Naive thymus-derived CD8-positive, alpha-beta T cell (primary cell): ENCODE data around the gene MAP4K4. TPM values are rescaled to one million over a fixed set of nuclear protein-coding genes. Genes with fewer than 3 reads are reported as not detected.
"Not testable (repeated sequence)": the region's sequence is repeated elsewhere in the genome, so short reads cannot be mapped to it uniquely, and the experiment has no call there.

ENCODE experiments used
- ATAC-seq, 2 donors: fragments of 150-1000 bp; cut with Tn5 transposase in 1 of 2; sonication (Bioruptor Pico), chemical (Tn5 transposase) in 1 of 2; 1 replicate in 1 of 2; 2 replicates in 1 of 2; pipeline ENCODE4 v1.10.0; 2021; ENCODE audit warnings: mild to moderate bottlenecking in 2 of 2, moderate library complexity in 2 of 2
- POLR2A ChIA-PET: fragments of 350-600 bp; sonication (Branson Sonifier 250); formaldehyde crosslinking; loops from one replicate; lab custom pipeline; 2021; ENCODE audit warnings: antibody characterized with exemption; lab: Charles Lee
- DNase-seq, 10 donors: peaks; one replicate each; pipeline versions ENCODE4 v3.0.0 to v3.0.0-alpha.2; 2020 to 2022
- H3K27ac Mint-ChIP-seq, 10 donors: one replicate each; pipeline ENCODE4 v1.8.0; 2020 to 2022; ENCODE audit warnings: mild to moderate bottlenecking in 10 of 10, mixed read lengths in 10 of 10, moderate library complexity in 4 of 10, inconsistent platforms in 1 of 10
- H3K27me3 Mint-ChIP-seq, 5 donors: one replicate each; pipeline ENCODE4 v1.8.0; 2021 to 2022; ENCODE audit warnings: mixed read lengths in 5 of 5
- H3K36me3 Mint-ChIP-seq, 3 donors: one replicate each; pipeline ENCODE4 v1.8.0; 2020 to 2022; ENCODE audit warnings: mixed read lengths in 3 of 3, mild to moderate bottlenecking in 2 of 3, inconsistent platforms in 1 of 3
- H3K4me1 Mint-ChIP-seq, 4 donors: one replicate each; pipeline ENCODE4 v1.8.0; 2021 to 2022; ENCODE audit warnings: mixed read lengths in 4 of 4
- H3K4me3 Mint-ChIP-seq, 10 donors: one replicate each; pipeline ENCODE4 v1.8.0; 2020 to 2022; ENCODE audit warnings: mild to moderate bottlenecking in 10 of 10, mixed read lengths in 10 of 10, moderate library complexity in 6 of 10, inconsistent platforms in 1 of 10
- H3K9me3 Mint-ChIP-seq, 9 donors: one replicate each; pipeline ENCODE4 v1.8.0; 2020 to 2022; ENCODE audit warnings: mixed read lengths in 9 of 9, mild to moderate bottlenecking in 3 of 9, inconsistent platforms in 1 of 9, moderate library complexity in 1 of 9
- polyA plus RNA-seq, 3 donors: library from polyadenylated mRNA; unstranded; fragments of 300-500 nt; fragmentation: Illumina TruSeq; gene quantifications; one replicate each; pipeline ENCODE4 v1.2.3, GENCODE V29; 2021
- total RNA-seq, 8 experiments: library from RNA in 2 of 8; stranded (reverse) in 2 of 8; gene quantifications; one replicate each; pipeline ENCODE4 v1.2.3 and lab custom pipeline; 2021 to 2026

The MAP4K4 gene
- total and polyA plus RNA-seq, 5 experiments from 2014 or later = 9.5 to 122 (median 26.6) TPM

DNA sequence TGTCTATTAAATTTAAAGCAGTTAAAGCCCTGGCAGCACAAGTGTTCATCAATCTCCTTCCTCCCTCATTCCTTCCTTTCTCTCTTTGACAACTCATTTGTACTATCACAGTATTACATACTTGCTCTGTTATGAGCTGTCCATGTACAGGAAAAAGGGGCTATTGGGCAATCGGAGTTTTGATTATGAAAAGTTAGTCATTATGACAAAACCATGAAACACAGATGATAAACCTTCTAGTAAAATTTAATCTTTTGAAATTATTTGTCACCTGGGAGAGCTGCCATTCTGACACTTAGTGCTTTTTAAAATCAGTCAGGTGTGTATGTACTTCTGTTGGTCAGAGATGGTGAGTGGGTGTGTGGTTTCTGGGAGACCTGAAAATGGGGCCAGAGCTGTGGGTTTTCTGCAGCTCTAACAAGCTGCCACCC is 39.4 kb downstream of the MAP4K4 start:
- H3K4me1 Mint-ChIP-seq = peaks cover 52 to 93% (median 80%) of the 10 kb centered on the region in 4 donors
- ATAC-seq (no peak), DNase-seq (no peak)
- H3K27me3 Mint-ChIP-seq = no peaks in the 10 kb centered on the region
- POLR2A ChIA-PET = interaction anchor here (0.7 kb wide), 1 partner anchor 39 kb away, joined by 3 read pairs; no protein-coding TSS in a partner anchor
- peak overlapping the region in 7 of 10 donors; percentile 1 to 40 (median 16) for H3K4me3 Mint-ChIP-seq
- H3K9me3 Mint-ChIP-seq = no peaks in the 10 kb centered on the region
- H3K27ac Mint-ChIP-seq = peak overlapping the region in 8 of 10 donors; percentile 0 to 82 (median 64)
- H3K36me3 Mint-ChIP-seq = peaks cover 0 to 2% (median 0%) of the 10 kb centered on the region in 3 donors

DNA sequence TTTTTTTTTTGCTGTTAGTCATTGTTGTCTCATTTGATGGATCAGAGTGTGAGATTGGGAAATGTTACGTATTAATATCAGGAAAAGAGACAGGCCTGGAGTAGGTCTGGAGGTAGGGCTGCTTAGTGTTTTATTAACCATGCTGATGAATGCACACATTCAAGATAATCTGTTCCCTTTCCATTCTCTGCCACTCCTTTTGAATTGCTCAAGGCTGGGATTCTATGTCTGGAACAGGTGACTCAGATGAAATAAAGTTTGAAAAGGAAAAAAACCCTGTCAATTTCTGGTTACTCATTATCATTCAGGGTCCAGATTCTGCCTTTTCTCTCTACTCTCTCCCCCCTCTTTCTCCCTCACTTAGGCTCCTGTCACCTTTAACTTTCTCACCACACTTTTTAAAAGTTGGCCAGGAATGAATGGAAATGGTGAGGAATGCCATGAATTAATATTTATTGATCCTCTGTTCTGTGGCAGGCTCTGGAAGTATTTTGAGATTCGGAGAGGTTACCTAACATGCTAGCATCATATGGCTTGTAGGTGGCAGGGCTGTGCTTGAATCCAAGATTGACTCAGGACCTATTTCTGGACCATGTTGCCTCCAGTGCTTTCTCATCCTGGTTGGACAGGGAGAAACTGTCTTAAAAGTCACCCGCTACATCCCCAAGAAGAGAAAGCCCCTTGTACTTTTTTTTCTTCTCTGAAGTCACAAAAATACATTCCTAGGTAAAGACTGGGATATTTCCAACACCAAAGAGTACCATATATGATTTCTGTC is 40.2 kb downstream of the MAP4K4 start:
- peaks cover 0 to 2% (median 0%) of the 10 kb centered on the region in 3 donors for H3K36me3 Mint-ChIP-seq
- H3K4me3 Mint-ChIP-seq = peak overlapping the region in 3 of 10 donors; percentile 16 to 22 (median 18)
- H3K27ac Mint-ChIP-seq = peak overlapping the region in 8 of 10 donors; percentile 1 to 80 (median 38)
- H3K9me3 Mint-ChIP-seq = no peaks in the 10 kb centered on the region
- POLR2A ChIA-PET = no interaction called here
- no peak for DNase-seq
- peaks cover 59 to 93% (median 84%) of the 10 kb centered on the region in 4 donors for H3K4me1 Mint-ChIP-seq
- ATAC-seq = no peak
- H3K27me3 Mint-ChIP-seq = no peaks in the 10 kb centered on the region

DNA sequence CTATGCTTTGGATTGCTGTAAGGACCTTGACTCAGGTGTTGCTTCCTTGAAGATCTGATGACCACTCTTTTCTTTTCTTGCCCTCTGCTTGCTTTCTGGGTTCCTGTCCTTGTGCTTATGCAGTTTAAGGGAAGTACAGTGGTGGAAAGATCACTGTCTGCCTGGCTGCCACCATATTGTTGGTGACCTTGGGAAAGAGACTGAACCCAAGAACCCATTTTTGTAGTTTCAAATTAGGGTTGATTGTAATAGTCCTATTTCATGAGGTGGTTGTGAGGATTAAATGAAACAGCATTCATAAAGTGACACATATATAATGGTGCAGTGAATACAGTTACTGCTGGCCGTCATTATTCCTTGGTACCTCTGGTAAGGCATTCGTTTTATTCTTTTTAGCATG is 41.1 kb downstream of the MAP4K4 start:
- no peaks in the 10 kb centered on the region for H3K27me3 Mint-ChIP-seq
- POLR2A ChIA-PET = no interaction called here
- DNase-seq = no peak
- no peak overlapping the region for H3K4me3 Mint-ChIP-seq
- peaks cover 0 to under 1% (median 0%) of the 10 kb centered on the region in 3 donors for H3K36me3 Mint-ChIP-seq
- H3K4me1 Mint-ChIP-seq = peaks cover 58 to 93% (median 84%) of the 10 kb centered on the region in 4 donors
- H3K9me3 Mint-ChIP-seq = no peaks in the 10 kb centered on the region
- H3K27ac Mint-ChIP-seq = peak overlapping the region in 7 of 10 donors; percentile 1 to 76 (median 40)
- ATAC-seq = no peak

DNA sequence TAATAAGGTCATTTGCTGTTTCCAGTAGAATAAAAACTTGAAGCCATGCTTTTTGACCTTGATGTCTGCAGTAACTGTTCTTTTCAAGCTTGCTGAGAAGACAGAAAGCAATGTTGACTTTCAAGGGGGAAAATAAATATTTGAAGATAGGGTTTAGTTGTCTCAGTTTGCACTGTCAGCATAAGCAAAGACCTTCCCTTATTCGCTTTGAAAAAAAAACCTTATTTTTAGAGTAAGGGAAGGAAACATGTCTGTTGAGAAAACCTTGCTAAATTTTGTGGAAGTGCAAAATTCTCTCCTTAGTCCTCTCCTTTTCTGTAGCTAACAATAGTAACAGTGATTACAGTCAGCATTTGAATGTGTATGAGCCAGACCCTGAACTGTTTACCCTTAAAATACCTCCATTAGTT is 43.1 kb downstream of the MAP4K4 start:
- Mint-ChIP-seq H3K4me1 (peaks cover 55 to 93% (median 84%) of the 10 kb centered on the region in 4 donors), H3K27ac (peak overlapping the region in 4 of 10 donors; percentile 12 to 84 (median 50)), H3K4me3 (peak overlapping the region in 3 of 10 donors; percentile 16 to 53 (median 23)), H3K9me3 (no peaks in the 10 kb centered on the region), H3K36me3 (peaks cover 0 to 5% (median 0%) of the 10 kb centered on the region in 3 donors), H3K27me3 (no peaks in the 10 kb centered on the region)
- ATAC-seq (no peak), DNase-seq (no peak)
- POLR2A ChIA-PET = interaction anchor here (0.7 kb wide), 1 partner anchor 35 kb away, joined by 5 read pairs; no protein-coding TSS in a partner anchor

DNA sequence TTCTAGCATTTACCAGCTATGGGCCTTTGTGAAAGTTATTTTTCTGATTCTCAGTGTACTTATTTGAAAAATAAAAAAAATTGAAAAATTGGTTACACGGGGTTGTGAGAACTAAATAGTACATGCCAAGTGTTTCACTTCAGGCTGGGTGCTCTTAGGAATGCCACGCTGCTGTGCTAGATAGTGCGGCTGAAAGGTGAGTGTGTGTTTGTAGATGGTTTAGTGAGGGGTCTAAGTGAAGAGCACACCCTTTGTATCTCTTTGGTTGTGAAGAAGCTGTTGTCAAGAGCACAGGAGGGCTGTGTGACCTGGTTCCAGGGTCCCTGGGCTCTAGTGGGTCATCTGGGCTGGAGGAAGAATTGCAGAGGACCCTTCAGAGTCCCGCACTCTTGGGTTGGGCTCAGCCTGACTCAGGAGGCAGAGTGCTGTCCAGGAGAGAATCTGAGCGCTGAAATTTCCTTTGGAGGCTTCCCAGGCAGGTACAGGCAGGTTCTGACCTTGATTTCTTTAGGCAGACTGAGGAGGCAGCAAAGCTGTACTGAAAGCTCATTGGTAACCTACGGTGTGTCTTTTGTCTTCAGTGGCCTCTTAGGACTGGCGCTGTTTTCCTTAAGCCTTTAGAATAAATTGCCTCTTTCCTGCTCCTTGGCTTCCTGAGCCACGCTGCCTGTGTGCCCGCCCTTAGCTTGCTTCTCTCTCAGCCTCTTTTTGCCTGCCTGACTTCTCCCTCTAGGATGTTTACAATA is 44.4 kb downstream of the MAP4K4 start:
- no peaks in the 10 kb centered on the region for H3K9me3 Mint-ChIP-seq
- H3K36me3 Mint-ChIP-seq = peaks cover 0 to 7% (median 0%) of the 10 kb centered on the region in 3 donors
- peaks cover 51 to 93% (median 84%) of the 10 kb centered on the region in 4 donors for H3K4me1 Mint-ChIP-seq
- peak overlapping the region; percentile 65 to 91 (median 84) for H3K27ac Mint-ChIP-seq
- ATAC-seq (peak; percentile 18 to 29), DNase-seq (no peak)
- no peaks in the 10 kb centered on the region for H3K27me3 Mint-ChIP-seq
- peak overlapping the region in 9 of 10 donors; percentile 15 to 69 (median 53) for H3K4me3 Mint-ChIP-seq
- POLR2A ChIA-PET = interaction anchor here (0.6 to 1.8 kb wide), 4 partner anchors 12 to 1100 kb away, joined by 3 to 4 read pairs (median 4); no protein-coding TSS in a partner anchor

DNA sequence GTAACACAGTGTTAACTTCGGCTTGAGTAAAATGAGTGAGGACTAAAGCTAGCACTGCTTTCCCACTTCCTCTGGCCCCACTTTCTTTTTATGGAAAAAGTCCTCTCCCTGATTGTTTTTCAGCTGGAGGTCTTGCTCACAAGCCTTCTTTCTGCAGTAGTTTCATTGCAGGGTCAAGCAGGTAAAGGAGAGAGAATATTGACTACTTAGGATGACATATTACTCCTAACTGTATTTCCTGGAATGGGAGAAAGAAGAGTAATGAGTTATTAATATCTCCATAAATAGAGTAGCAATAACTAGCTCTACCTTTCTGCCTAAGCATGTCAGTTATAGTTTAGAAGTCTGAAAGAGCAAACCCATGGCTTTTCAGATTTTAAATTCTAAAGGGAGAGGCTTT is 45.0 kb downstream of the MAP4K4 start:
- Mint-ChIP-seq H3K9me3 (no peaks in the 10 kb centered on the region), H3K27ac (peak overlapping the region; percentile 49 to 91 (median 84)), H3K27me3 (no peaks in the 10 kb centered on the region), H3K4me3 (peak overlapping the region in 9 of 10 donors; percentile 15 to 69 (median 53)), H3K4me1 (peaks cover 51 to 93% (median 84%) of the 10 kb centered on the region in 4 donors), H3K36me3 (peaks cover 0 to 7% (median 0%) of the 10 kb centered on the region in 3 donors)
- POLR2A ChIA-PET = interaction anchor here (0.8 to 1.8 kb wide), 3 partner anchors 12 to 41 kb away, joined by 3 to 4 read pairs (median 4); no protein-coding TSS in a partner anchor
- ATAC-seq = no peak
- no peak for DNase-seq

DNA sequence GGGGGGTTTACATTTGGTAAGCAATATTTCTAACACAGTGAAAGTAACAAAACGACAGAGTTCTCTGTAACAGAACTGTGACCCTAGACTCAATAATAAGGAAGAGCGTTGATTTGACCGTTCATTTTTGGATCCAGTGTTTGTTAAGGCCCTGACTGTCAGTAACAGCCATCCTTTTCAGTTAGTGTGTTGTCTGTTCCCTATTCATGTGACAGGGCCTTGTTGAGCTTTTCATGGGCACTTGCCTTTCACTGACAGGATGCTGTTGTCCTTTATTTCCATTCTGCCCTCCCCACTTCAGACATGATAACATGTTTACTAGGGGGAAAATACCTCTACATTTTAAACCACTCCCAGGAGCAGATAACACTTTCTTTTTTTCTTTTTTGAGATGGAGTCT is 45.8 kb downstream of the MAP4K4 start:
- no peak for DNase-seq
- Mint-ChIP-seq H3K4me1 (peaks cover 47 to 93% (median 83%) of the 10 kb centered on the region in 4 donors), H3K4me3 (peak overlapping the region in 9 of 10 donors; percentile 16 to 67 (median 44)), H3K9me3 (no peaks in the 10 kb centered on the region), H3K27ac (peak overlapping the region; percentile 44 to 87 (median 78)), H3K36me3 (peaks cover 0 to 7% (median 0%) of the 10 kb centered on the region in 3 donors), H3K27me3 (no peaks in the 10 kb centered on the region)
- ATAC-seq = peak; percentile 40 to 51
- POLR2A ChIA-PET = interaction anchor here (1.8 kb wide), 1 partner anchor 40 kb away, joined by 4 read pairs; no protein-coding TSS in a partner anchor

DNA sequence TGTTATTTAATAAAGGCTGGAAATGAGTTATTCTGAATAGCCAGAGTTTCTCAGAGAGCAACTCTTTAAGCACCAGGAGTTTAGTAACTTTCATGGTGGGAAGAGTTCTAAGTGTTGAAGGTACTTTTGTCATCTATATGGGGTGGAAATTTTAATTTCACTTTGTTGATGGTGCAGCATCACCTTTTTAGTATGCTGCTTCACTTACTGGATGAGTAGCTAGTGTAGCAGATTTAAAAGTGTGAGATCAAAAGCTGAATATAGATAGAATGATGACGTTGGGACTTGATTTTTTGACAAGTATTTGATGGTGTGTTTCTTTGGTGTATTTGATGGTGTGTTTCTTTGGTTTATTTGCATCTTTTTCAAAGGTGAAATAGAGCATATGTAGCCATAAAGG is 47.3 kb downstream of the MAP4K4 start:
- no peaks in the 10 kb centered on the region for H3K9me3 Mint-ChIP-seq
- peak overlapping the region in 6 of 10 donors; percentile 0 to 71 (median 30) for H3K4me3 Mint-ChIP-seq
- H3K36me3 Mint-ChIP-seq = peaks cover 0 to 9% (median 0%) of the 10 kb centered on the region in 3 donors
- no peak for DNase-seq
- no peaks in the 10 kb centered on the region for H3K27me3 Mint-ChIP-seq
- peaks cover 43 to 80% (median 76%) of the 10 kb centered on the region in 4 donors for H3K4me1 Mint-ChIP-seq
- ATAC-seq = peak in 1 of 2 donors; percentile 49
- H3K27ac Mint-ChIP-seq = peak overlapping the region in 6 of 10 donors; percentile 2 to 84 (median 78)
- POLR2A ChIA-PET = interaction anchor here (0.9 kb wide), 2 partner anchors 15 to 19 kb away, joined by 3 to 4 read pairs; no protein-coding TSS in a partner anchor

DNA sequence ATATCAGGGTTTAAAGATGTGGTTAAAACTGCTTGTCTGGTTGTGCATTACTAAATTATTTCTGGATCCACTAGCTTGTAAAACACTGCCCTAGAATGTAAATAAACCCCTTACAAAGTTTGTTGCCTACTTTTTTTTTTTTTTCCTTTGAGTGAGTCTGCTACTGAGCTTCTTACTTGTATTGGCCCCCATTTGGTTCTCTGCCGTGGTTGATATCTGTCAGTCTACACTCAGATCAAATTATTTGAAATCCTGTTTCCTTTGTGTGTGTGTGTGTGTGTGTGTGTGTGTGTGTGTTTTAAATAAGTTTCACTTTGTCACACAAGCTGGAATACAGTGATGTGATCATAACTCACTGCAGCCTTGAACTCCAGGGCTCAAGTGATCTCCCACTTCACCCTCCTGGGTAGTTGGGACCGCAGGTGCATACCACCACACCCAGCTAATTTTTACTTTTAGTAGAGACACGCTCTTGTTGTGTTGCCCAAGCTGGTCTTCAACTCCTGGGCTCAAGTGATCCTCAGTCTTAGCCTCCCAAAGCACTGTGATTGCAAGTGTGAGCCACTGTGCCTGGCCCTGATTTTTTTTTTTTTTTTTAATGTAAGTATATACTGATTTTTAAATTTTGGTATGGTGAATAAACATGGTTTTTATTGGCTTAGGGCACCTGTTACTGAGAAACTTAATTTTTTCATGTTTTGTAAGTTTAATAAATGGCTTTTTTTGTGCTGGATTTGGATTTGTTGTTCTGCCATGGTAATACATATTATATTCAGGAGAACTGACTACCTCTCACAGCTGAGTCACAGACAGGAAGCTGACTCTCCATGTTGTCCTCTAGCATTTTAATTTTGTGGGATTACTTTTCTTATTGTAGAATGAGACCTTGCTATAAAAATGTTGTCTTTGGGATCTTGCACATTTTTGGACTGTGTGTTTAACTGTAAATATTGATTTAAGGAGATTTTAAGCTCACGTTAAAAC is 48.5 kb downstream of the MAP4K4 start:
- Mint-ChIP-seq H3K4me1 (peaks cover 43 to 77% (median 74%) of the 10 kb centered on the region in 4 donors), H3K4me3 (peak overlapping the region in 9 of 10 donors; percentile 18 to 75 (median 54)), H3K27ac (peak overlapping the region in 7 of 10 donors; percentile 9 to 84 (median 40)), H3K27me3 (no peaks in the 10 kb centered on the region), H3K36me3 (peaks cover 0 to 9% (median 0%) of the 10 kb centered on the region in 3 donors), H3K9me3 (peaks cover 0 to 1% (median 0%) of the 10 kb centered on the region in 9 donors)
- peak in 1 of 2 donors; percentile 26 for ATAC-seq
- no peak for DNase-seq
- POLR2A ChIA-PET = interaction anchor here (0.6 to 1.1 kb wide), 6 partner anchors 17 to 383 kb away, joined by 3 to 5 read pairs (median 4); no protein-coding TSS in a partner anchor

DNA sequence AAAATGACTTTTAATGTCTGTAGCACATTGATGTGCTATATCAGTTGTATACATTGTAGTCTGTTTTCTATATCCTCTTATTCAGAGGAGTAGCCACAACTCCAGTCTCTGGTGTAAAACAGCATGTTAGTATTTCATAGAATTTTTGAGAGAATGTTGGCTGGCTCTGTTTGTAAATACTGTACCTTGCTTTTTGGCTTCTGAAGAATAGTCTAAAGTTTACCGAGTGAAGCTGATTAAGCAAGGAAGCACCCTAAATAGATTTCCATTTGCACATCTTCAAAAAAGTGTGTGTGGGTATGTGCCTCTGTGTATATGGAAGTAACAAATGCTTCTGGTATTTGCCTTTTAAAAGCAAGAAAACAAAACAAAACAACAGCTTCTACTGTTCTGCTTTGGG is 50.5 kb downstream of the MAP4K4 start:
- Mint-ChIP-seq H3K27me3 (no peaks in the 10 kb centered on the region), H3K4me1 (peaks cover 44 to 80% (median 77%) of the 10 kb centered on the region in 4 donors), H3K4me3 (no peak overlapping the region), H3K9me3 (peaks cover 0 to 2% (median 0%) of the 10 kb centered on the region in 9 donors), H3K27ac (peak overlapping the region in 3 of 10 donors; percentile 32 to 77 (median 44)), H3K36me3 (peaks cover 0 to 9% (median 0%) of the 10 kb centered on the region in 3 donors)
- no peak for ATAC-seq
- POLR2A ChIA-PET = no interaction called here
- DNase-seq = no peak

DNA sequence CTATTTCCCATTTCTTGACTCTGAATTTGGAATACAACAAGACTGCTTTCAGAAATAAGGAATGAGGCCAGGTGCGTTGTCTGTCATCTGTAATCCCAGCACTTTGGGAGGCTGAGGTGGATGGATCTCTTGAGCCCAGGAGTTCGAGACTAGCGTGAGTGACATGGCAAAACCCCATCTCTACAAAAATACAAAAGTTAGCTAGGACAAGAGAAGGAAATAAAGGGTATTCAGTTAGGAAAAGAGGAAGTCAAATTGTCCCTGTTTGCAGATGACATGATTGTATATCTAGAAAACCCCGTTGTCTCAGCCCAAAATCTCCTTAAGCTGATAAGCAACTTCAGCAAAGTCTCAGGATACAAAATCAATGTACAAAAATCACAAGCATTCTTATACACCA is 51.0 kb downstream of the MAP4K4 start:
- H3K36me3 Mint-ChIP-seq, ATAC-seq, H3K4me3 Mint-ChIP-seq, H3K27me3 Mint-ChIP-seq, DNase-seq, POLR2A ChIA-PET, H3K9me3 Mint-ChIP-seq: not testable (repeated sequence)
- Mint-ChIP-seq H3K4me1 (peaks cover 44 to 80% (median 77%) of the 10 kb centered on the region in 4 donors), H3K27ac (peak overlapping the region in 3 of 10 donors; percentile 44 to 77 (median 50))
